H7 (cell line): ENCODE measurements around the gene SIX5. TPM values are rescaled to one million over a fixed set of nuclear protein-coding genes. Genes with fewer than 3 reads are reported as not detected.
A peak's percentile ranks its signal among the peaks of the same experiment; 100 is the strongest.
"Not testable (repeated sequence)": the region's sequence is repeated elsewhere in the genome, so short reads cannot be mapped to it uniquely, and the experiment has no call there.

ENCODE experiments used
- DNase-seq: peaks from one replicate; pipeline ENCODE4 v3.0.0; 2012
- H3K27me3 ChIP-seq: 2 replicates; pipeline ENCODE4 v1.6.0; 2011; ENCODE audit warnings: mild to moderate bottlenecking, low read length; ENCODE audit not compliant: control insufficient read depth, insufficient read depth
- H3K36me3 ChIP-seq: replicated peaks from 2 replicates; pipeline ENCODE4 v1.5.1; 2011; ENCODE audit warnings: low read length; ENCODE audit not compliant: control insufficient read depth, insufficient read depth
- H3K4me3 ChIP-seq: 2 replicates; pipeline ENCODE4 v1.5.1; 2011; ENCODE audit warnings: low read depth, mild to moderate bottlenecking, control low read depth, low read length, moderate library complexity; ENCODE audit not compliant: insufficient read depth
- total RNA-seq: library from RNA; depleted of rRNA; stranded (reverse); fragments of >200 nt; shearing (Covaris generic); gene quantifications from 2 replicates; pipeline ENCODE4 v1.2.3, GENCODE V29; 2014

SIX5 gene
- total RNA-seq, 1 experiment from 2014 or later: 18.7 TPM

GRCh38 chr19:45763691-45764294 is 5.3 kb downstream of the SIX5 start:
- Histone ChIP-seq H3K36me3 (no peaks in the 10 kb centered on the region), H3K4me3 (no peak overlapping the region), H3K27me3 (no peaks in the 10 kb centered on the region)
- peak; percentile 77 for DNase-seq

GRCh38 chr19:45762870-45763631 is 6.0 kb downstream of the SIX5 start:
- H3K36me3 ChIP-seq: no peaks in the 10 kb centered on the region
- no peaks in the 10 kb centered on the region for H3K27me3 ChIP-seq
- peak; percentile 46 for DNase-seq
- no peak overlapping the region for H3K4me3 ChIP-seq

GRCh38 chr19:45761714-45762113 is 7.3 kb downstream of the SIX5 start:
- H3K36me3 ChIP-seq: no peaks in the 10 kb centered on the region
- no peaks in the 10 kb centered on the region for H3K27me3 ChIP-seq
- DNase-seq: peak; percentile 69
- H3K4me3 ChIP-seq: no peak overlapping the region

- H3K36me3 ChIP-seq: no peaks in the 10 kb centered on the region
- no peaks in the 10 kb centered on the region; the same call in 1 of the 2 replicates for H3K27me3 ChIP-seq
- DNase-seq: no peak
- no peak overlapping the region for H3K4me3 ChIP-seq
Observed at GRCh38 chr19:45758921-45759320, 10.1 kb downstream of the SIX5 start.

- H3K4me3 ChIP-seq: no peak overlapping the region
- H3K27me3 ChIP-seq: no peaks in the 10 kb centered on the region; the same call in 1 of the 2 replicates
- DNase-seq: no peak
- no peaks in the 10 kb centered on the region for H3K36me3 ChIP-seq
Observed at GRCh38 chr19:45757695-45758094, 11.4 kb downstream of the SIX5 start.

GRCh38 chr19:45754323-45754722 is 14.7 kb downstream of the SIX5 start:
- no peaks in the 10 kb centered on the region; the same call in 1 of the 2 replicates for H3K27me3 ChIP-seq
- H3K4me3 ChIP-seq: no peak overlapping the region
- no peaks in the 10 kb centered on the region for H3K36me3 ChIP-seq
- DNase-seq: no peak

- Histone ChIP-seq H3K4me3 (no peak overlapping the region), H3K27me3 (no peaks in the 10 kb centered on the region; the same call in 1 of the 2 replicates), H3K36me3 (no peaks in the 10 kb centered on the region)
- DNase-seq: peak; percentile 90
Observed at GRCh38 chr19:45753548-45753947, 15.5 kb downstream of the SIX5 start.

GRCh38 chr19:45752639-45753038 is 16.4 kb downstream of the SIX5 start:
- no peak for DNase-seq
- H3K4me3 ChIP-seq: no peak overlapping the region
- no peaks in the 10 kb centered on the region for H3K36me3 ChIP-seq
- H3K27me3 ChIP-seq: no peaks in the 10 kb centered on the region; the same call in 1 of the 2 replicates

GRCh38 chr19:45751483-45751882 is 17.6 kb downstream of the SIX5 start:
- not testable (repeated sequence) for H3K4me3 ChIP-seq, H3K27me3 ChIP-seq, DNase-seq, H3K36me3 ChIP-seq

GRCh38 chr19:45747513-45747912 is 21.5 kb downstream of the SIX5 start:
- Histone ChIP-seq H3K27me3 (no peaks in the 10 kb centered on the region), H3K4me3 (no peak overlapping the region), H3K36me3 (no peaks in the 10 kb centered on the region)
- no peak for DNase-seq

- Histone ChIP-seq H3K36me3 (no peaks in the 10 kb centered on the region), H3K4me3 (no peak overlapping the region)
Observed at GRCh38 chr19:45746866-45747265, 22.2 kb downstream of the SIX5 start.

GRCh38 chr19:45745606-45746005 is 23.4 kb downstream of the SIX5 start:
- DNase-seq: no peak
- Histone ChIP-seq H3K4me3 (no peak overlapping the region), H3K36me3 (no peaks in the 10 kb centered on the region), H3K27me3 (no peaks in the 10 kb centered on the region)

More at GRCh38 chr19:45746866-45747265, 22.2 kb downstream of the SIX5 start:
- DNase-seq: no peak
- H3K27me3 ChIP-seq: no peaks in the 10 kb centered on the region

GRCh38 chr19:45742969-45743368 is 26.1 kb downstream of the SIX5 start:
- H3K36me3 ChIP-seq: no peaks in the 10 kb centered on the region
- no peak overlapping the region for H3K4me3 ChIP-seq
- no peaks in the 10 kb centered on the region for H3K27me3 ChIP-seq
- DNase-seq: no peak

- DNase-seq: peak; percentile 41
- Histone ChIP-seq H3K27me3 (no peaks in the 10 kb centered on the region), H3K4me3 (no peak overlapping the region), H3K36me3 (no peaks in the 10 kb centered on the region)
Observed at GRCh38 chr19:45739498-45740439, 29.3 kb downstream of the SIX5 start.
